IgD-negative memory B cell (primary cell): ENCODE measurements around the gene PDZRN3. TPM values are rescaled to one million over a fixed set of nuclear protein-coding genes. Genes with fewer than 3 reads are reported as not detected.
"Not testable (repeated sequence)": the region's sequence is repeated elsewhere in the genome, so short reads cannot be mapped to it uniquely, and the experiment has no call there.

ENCODE experiments used
- H3K27ac Mint-ChIP-seq, 3 donors: one replicate each; pipeline ENCODE4 v1.8.0; 2020 to 2022; ENCODE audit warnings: mild to moderate bottlenecking in 3 of 3, mixed read lengths in 3 of 3, moderate library complexity in 1 of 3
- H3K27me3 Mint-ChIP-seq: one replicate; pipeline ENCODE4 v1.8.0; 2021; ENCODE audit warnings: mixed read lengths
- H3K36me3 Mint-ChIP-seq: one replicate; pipeline ENCODE4 v1.8.0; 2020; ENCODE audit warnings: mild to moderate bottlenecking, mixed read lengths
- H3K4me1 Mint-ChIP-seq, 3 donors: one replicate each; pipeline ENCODE4 v1.8.0; 2020 to 2022; ENCODE audit warnings: mixed read lengths in 3 of 3, mild to moderate bottlenecking in 1 of 3
- H3K4me3 Mint-ChIP-seq, 4 donors: one replicate each; pipeline ENCODE4 v1.8.0; 2020 to 2022; ENCODE audit warnings: mild to moderate bottlenecking in 4 of 4, mixed read lengths in 4 of 4, moderate library complexity in 3 of 4
- H3K9me3 Mint-ChIP-seq, 3 donors: one replicate each; pipeline ENCODE4 v1.8.0; 2020 to 2021; ENCODE audit warnings: mixed read lengths in 3 of 3, mild to moderate bottlenecking in 1 of 3
- polyA plus RNA-seq: library from polyadenylated mRNA; unstranded; fragments of 300-500 nt; fragmentation: Illumina TruSeq; gene quantifications from one replicate; pipeline ENCODE4 v1.2.3, GENCODE V29; 2021

The PDZRN3 gene
- polyA plus RNA-seq, 1 donor from 2014 or later = not detected

DNA sequence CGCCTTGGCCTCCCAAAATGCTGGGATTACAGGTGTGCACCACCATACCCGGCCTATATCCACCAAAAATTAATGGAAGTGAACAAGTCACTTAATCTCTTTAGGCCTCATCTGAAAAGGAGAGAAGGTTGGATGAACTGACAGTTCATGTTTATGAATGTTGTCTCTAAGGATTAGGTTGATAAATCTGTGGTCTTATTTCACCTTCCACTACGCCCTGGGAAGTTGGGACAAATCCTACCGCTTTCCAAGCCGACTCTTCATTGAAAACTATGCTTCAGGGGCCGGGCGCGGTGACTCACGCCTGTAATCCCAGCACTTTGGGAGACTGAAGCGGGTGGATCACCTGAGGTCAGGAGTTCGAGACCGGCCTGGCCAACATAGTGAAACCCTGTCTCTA, 59.4 kb downstream of the PDZRN3 start:
- not testable (repeated sequence) for H3K36me3 Mint-ChIP-seq, H3K27me3 Mint-ChIP-seq

DNA sequence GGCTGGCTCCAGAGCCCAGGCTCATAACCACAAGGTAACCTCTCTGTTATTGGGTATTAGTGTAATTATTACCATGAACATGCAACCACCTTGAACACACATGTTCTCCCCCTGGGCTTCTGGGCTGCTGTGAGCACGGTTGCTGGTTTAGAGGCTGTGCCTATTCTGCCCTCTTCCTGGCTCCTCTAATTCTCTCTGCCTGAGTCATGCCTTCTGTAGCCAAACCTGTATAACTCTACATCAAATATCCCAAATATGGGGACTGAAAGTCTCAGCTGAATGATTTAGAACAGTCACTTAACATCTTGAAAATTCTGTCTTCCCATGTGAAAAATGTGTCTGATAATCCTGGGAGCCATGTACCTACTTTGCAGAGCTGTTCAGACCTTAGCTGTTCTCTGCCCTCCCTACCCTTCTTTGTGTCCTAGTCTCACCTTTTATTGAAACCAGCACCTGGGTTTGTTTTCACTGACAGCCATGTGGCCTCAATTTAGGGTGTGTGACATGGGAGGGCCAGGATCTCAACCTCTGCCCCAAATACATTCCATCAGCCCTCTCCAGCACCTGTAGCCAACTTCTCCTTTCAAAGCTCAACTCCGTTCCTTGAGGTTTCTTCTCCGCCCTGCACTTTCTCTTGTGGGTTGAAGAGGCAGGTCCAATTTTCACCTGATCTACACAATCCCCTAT, 60.7 kb downstream of the PDZRN3 start:
- peaks cover 2% of the 10 kb centered on the region for H3K27me3 Mint-ChIP-seq
- H3K9me3 Mint-ChIP-seq = peaks cover 0 to 3% (median 0%) of the 10 kb centered on the region in 3 donors
- H3K4me1 Mint-ChIP-seq = no peaks in the 10 kb centered on the region
- H3K27ac Mint-ChIP-seq = no peak overlapping the region
- no peaks in the 10 kb centered on the region for H3K36me3 Mint-ChIP-seq
- no peak overlapping the region for H3K4me3 Mint-ChIP-seq

More for the DNA sequence above, 59.4 kb downstream of the PDZRN3 start:
- not testable (repeated sequence) for H3K27ac Mint-ChIP-seq, H3K4me1 Mint-ChIP-seq, H3K9me3 Mint-ChIP-seq, H3K4me3 Mint-ChIP-seq

DNA sequence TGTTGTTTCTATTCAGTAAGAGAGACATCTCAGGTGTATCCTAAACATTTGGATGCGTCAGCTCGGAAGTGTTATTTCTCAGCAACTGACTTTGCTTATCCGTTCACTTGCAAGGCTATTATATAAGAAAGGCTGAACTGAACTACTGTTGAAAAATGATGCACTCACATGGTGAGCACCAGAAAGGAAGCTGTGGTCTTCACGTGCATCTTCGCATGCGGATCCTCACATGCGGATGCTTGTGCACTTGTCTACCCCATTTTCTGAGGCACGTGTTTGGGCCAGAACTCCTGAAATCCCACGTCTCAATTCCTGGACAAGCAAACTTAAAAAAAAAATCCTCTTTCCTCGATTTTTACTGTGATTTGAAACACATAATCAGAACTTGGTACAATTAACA, 63.2 kb downstream of the PDZRN3 start:
- Mint-ChIP-seq H3K4me1 (no peaks in the 10 kb centered on the region), H3K4me3 (no peak overlapping the region), H3K27ac (no peak overlapping the region), H3K27me3 (peaks cover 2% of the 10 kb centered on the region), H3K9me3 (peaks cover 0 to 3% (median 0%) of the 10 kb centered on the region in 3 donors), H3K36me3 (no peaks in the 10 kb centered on the region)

DNA sequence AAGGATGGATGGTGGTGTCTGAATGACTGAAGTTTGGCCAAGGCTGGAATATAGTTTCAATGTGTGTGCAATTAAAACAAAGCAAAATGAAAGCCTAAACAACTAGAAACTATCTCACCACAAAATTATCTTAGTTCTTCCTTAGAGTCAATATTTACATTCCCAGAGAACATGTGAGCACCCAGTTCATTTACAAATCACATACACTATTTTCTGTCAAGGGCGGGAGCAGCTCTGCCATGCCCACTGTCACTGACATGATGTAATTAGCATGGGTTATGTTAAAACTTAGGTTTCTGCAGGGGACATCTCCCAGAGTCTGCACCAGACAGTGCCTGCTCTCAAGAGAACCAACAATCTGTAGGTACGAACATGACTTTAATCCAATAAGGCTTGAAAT, 65.0 kb downstream of the PDZRN3 start:
- Mint-ChIP-seq H3K4me3 (no peak overlapping the region), H3K9me3 (no peaks in the 10 kb centered on the region), H3K27me3 (peaks cover 3% of the 10 kb centered on the region), H3K36me3 (no peaks in the 10 kb centered on the region), H3K4me1 (no peaks in the 10 kb centered on the region), H3K27ac (no peak overlapping the region)

DNA sequence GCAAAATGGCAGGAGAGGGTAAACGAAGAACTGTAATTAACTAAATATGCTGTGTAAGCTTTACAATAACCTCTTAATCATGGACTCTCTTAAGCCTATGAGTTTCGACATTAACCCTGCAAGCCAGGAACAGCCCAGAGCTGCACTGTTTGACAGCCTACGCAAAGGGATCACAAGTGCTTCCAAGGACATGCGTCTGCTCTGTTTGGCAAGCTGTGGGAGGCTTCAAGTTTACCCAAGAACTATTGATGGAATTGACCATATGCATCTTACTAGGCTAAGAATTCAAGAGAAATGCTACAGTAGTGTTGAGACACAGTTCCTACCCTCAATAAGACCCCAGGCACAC, 66.0 kb downstream of the PDZRN3 start:
- Mint-ChIP-seq H3K36me3 (no peaks in the 10 kb centered on the region), H3K27ac (no peak overlapping the region), H3K27me3 (peaks cover 3% of the 10 kb centered on the region), H3K4me1 (no peaks in the 10 kb centered on the region), H3K9me3 (no peaks in the 10 kb centered on the region), H3K4me3 (no peak overlapping the region)

DNA sequence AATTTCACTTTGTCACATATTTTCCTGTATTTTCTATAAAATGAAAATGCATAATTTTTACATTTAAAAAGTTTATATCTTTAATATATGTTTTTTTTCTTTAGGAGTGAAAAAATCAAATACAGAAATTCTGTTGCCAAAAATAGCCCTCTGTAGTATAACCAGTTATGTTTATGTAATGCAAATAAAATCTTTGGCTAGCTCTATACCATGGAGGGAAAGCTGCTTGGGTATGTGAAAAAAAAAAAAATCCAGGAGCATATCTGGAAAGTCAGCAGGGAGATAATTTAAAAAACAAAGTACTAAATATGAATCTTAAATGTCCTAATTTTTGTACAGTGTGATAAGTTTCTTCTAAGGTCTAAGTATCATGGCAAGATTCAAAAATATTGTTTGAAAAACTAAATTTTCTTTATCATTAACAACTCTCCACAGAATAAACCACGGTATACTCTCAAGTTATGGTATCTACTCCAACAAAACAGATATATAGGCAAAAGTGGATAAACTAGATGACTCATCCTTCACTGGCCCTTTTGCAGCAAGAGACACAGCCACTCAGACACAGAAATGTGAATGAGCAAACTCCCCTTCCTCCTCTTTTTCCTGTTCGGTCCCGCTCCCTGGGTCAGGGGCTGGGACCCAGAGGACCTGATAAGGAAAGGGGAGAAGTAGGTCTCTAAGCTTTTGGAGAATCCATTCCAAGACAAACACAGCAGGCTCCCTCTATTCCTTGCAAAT, 66.6 kb downstream of the PDZRN3 start:
- H3K36me3 Mint-ChIP-seq = no peaks in the 10 kb centered on the region

DNA sequence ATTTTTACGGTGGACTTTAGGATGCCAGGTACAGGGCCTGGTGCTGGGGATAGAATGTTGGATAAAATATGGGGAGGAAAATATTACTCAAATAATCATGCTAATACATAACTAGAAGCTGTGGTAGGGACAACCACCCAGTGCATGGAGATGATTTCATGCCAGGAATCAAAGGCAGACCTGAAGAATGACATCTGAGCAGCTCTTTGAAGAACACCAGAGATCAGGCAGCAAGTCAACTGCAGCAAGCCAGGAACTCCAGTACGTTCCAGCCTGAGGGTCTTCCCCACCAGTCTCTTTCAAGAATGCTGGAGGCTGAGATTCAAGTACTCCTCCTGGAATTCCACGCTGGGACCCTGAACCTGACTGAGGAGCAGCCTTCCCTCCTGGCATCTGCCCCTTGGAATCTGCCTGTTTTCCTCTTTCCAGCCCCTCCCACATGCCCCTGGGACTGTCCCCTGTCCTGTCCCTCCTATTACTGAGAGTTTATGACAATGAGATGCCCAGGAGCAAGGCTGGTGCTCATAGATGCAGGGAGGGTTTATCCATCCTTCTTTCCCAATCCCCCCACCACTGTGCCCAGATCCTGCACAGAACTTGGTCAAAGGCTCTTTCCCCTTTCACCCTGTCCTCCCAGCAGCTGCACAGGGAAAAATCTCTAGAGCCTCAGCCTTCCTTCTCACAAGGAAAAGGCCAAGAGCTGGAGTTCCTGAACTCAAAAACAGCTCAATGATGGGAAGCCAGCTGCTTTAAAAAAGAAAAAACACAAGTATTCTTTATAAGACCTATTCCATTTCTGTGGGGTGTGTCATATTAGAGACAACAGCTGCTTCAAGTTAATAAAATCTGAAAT, 68.0 kb downstream of the PDZRN3 start:
- Mint-ChIP-seq H3K27me3 (peaks cover 3% of the 10 kb centered on the region), H3K36me3 (no peaks in the 10 kb centered on the region), H3K9me3 (peaks cover 0 to 2% (median 0%) of the 10 kb centered on the region in 3 donors), H3K4me1 (no peaks in the 10 kb centered on the region), H3K27ac (no peak overlapping the region), H3K4me3 (no peak overlapping the region)

More for the DNA sequence above, 66.6 kb downstream of the PDZRN3 start:
- H3K4me3 Mint-ChIP-seq = no peak overlapping the region
- H3K4me1 Mint-ChIP-seq = no peaks in the 10 kb centered on the region
- no peaks in the 10 kb centered on the region for H3K9me3 Mint-ChIP-seq
- peaks cover 3% of the 10 kb centered on the region for H3K27me3 Mint-ChIP-seq
- no peak overlapping the region for H3K27ac Mint-ChIP-seq

DNA sequence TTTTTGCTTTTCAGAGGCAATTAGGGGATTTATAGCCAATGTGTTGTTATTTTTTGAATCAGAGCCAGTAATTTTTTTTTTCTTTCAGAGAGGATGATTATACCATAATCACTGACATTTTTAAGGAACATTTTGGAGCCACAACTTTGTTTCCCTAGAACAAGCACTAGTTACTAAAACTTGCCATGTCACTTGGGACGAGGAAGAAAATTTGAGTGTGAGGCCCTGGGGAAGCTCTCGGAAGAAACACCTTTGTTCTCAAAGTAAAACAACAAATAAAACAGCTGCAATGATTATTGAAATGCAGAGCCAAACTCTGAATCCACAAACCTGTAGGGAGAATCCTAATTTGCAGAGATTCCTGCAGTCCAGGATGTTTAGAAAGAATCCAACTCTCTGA, 69.7 kb downstream of the PDZRN3 start:
- H3K27me3 Mint-ChIP-seq = peaks cover 3% of the 10 kb centered on the region
- no peaks in the 10 kb centered on the region for H3K36me3 Mint-ChIP-seq
- no peak overlapping the region for H3K27ac Mint-ChIP-seq
- H3K4me3 Mint-ChIP-seq = no peak overlapping the region
- H3K4me1 Mint-ChIP-seq = no peaks in the 10 kb centered on the region
- H3K9me3 Mint-ChIP-seq = peaks cover 0 to 2% (median 0%) of the 10 kb centered on the region in 3 donors

DNA sequence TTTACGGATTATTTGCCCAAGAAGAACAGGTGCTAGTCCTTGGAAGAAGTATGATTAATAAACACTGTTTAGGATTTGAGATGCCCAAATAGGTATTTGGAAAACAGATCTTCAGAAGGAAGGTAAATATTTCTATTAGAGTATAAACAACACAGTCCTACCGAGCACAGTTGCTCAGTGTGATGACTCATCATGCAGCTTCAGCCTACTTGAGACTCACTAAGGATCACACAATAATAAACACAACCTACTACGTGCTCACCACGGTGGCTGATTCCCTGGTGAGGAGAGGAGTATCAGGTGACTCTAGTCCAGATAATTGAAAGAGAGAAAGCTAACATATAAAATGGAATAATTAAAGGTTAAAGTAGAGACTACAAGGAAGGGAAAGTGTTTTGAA, 72.0 kb downstream of the PDZRN3 start:
- H3K9me3 Mint-ChIP-seq = peaks cover 0 to 2% (median 0%) of the 10 kb centered on the region in 3 donors
- no peak overlapping the region for H3K27ac Mint-ChIP-seq
- H3K27me3 Mint-ChIP-seq = peaks cover 3% of the 10 kb centered on the region
- no peaks in the 10 kb centered on the region for H3K4me1 Mint-ChIP-seq
- no peaks in the 10 kb centered on the region for H3K36me3 Mint-ChIP-seq
- H3K4me3 Mint-ChIP-seq = no peak overlapping the region

DNA sequence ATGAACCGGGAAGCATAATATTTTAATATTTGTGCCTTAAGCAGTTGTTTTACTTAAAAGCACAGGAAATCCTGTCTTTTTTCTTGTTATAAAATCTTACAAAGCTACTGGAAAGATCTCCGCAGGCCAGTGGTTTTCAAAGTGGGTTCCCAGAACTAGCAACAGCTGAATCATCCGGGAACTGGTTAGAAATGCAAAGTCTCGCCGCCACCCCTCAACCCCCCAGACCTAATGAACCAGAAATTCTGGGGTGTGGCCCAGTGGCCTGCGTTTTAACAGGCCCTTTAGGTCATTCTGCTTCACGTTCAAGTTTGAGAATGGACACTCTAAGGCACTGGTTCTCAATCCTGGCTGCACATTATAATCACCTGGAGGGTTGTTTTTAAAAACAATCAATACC, 74.7 kb downstream of the PDZRN3 start:
- Mint-ChIP-seq H3K4me3 (no peak overlapping the region), H3K27ac (no peak overlapping the region), H3K4me1 (no peaks in the 10 kb centered on the region), H3K36me3 (no peaks in the 10 kb centered on the region), H3K27me3 (peaks cover 2% of the 10 kb centered on the region), H3K9me3 (peaks cover 0 to 2% (median 0%) of the 10 kb centered on the region in 3 donors)

DNA sequence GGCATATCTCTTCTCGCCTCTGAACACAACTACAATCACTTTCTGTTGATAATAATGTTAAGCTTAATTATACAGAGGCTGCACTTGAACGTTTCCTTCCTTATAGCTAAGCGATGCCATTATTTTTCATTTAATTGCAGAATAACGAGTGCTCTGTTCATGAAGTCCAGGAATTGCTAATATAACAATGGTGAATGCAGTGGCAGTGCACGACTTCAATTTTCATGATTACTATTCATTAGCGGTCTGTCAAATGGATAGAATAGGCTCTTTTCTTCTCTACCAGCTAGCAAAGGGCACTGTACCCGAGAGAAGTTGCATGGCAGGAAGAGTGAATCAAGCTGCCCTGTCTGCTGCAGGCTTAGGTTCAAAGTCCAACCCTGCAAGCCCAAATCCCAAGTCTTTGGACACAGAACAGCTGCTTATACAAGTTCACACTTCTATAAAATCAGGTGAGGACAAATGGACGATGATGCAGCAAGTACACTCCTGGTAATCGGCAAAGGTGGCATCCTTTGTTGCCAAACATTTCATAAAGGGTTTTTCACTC, 75.6 kb downstream of the PDZRN3 start:
- Mint-ChIP-seq H3K27me3 (peaks cover 2% of the 10 kb centered on the region), H3K27ac (no peak overlapping the region), H3K36me3 (no peaks in the 10 kb centered on the region), H3K9me3 (peaks cover 0 to 2% (median 0%) of the 10 kb centered on the region in 3 donors), H3K4me3 (no peak overlapping the region), H3K4me1 (no peaks in the 10 kb centered on the region)

DNA sequence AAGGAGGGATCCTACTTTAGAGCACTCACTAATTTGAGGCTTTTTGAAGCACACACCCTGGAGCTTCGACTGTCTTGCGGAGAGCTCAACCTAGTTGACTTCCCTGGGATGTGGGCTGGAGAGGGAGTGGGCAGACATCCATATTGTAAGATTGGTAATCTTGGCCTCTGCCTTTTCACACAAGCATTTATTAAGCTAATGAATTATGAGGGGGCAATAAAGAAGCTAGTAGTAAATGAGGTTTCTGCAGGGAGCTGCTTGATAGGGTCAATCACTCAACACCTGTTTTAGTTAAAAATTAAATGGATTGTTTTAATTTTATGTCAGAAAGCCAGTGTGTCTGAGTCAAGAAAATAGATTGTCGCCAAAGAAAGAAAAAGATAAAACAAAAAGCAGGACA, 76.3 kb downstream of the PDZRN3 start:
- H3K9me3 Mint-ChIP-seq = peaks cover 0 to 2% (median 0%) of the 10 kb centered on the region in 3 donors
- H3K27ac Mint-ChIP-seq = no peak overlapping the region
- H3K4me3 Mint-ChIP-seq = no peak overlapping the region
- H3K27me3 Mint-ChIP-seq = peaks cover 2% of the 10 kb centered on the region
- H3K36me3 Mint-ChIP-seq = no peaks in the 10 kb centered on the region
- no peaks in the 10 kb centered on the region for H3K4me1 Mint-ChIP-seq

DNA sequence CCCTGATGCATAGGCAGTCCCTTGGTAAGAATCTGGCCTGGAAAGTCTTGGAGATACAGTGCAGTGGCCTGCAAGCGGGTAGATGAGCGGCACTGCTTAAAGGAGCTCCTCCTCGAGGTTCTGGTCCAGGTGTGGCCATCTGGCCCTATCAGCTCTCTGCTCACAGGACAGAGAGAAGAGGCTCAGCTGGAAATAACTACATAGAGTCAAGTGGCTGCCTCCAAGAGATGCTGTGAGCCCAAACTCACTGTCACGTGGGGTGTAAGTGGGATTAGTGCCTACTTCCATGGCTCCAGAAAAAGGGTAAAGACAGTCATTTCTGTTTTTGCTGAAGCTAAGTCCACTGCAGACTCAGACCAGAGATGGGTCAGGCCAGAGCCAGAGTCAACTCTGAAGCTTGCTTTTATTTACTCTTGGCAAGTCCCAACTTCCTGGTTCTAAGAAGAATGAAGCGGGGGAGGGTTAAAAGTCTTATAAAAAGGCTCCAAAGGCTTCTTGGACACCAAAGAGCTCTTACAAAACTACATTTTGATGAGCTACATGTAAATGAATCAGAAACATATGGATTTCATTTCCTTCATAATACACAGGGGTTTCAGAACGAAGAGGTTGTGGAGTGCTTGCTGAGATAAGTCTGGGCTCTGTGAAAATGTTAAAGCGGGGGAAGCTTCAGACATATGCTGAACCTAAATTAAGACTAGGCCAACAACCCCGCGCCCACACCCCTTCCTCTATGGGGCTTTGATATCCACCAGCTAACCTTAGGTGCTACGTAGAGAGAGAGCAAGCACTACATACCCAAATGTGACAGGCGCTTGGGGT, 77.1 kb downstream of the PDZRN3 start:
- no peaks in the 10 kb centered on the region for H3K4me1 Mint-ChIP-seq
- no peaks in the 10 kb centered on the region for H3K9me3 Mint-ChIP-seq
- H3K27me3 Mint-ChIP-seq = peaks cover 2% of the 10 kb centered on the region
- no peak overlapping the region for H3K4me3 Mint-ChIP-seq
- no peaks in the 10 kb centered on the region for H3K36me3 Mint-ChIP-seq
- H3K27ac Mint-ChIP-seq = no peak overlapping the region

DNA sequence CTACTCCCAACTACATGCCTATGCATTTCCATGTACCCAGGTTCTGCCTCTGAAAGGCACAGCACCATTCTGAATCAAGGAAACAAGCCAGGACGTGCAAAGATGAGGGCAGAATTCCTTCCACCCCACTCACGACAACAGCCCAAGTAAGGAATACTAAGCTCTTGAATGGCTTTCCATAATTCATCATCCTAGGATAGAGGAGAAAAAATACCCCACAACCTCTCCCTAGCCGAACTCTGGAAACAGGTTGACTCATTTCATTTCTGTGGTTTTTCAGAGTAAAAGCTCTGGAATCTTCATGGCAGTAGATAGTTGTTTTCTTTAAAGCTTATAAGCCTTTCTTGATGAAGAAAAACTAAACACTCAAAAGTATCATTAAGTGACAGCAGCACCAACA, 77.8 kb downstream of the PDZRN3 start:
- Mint-ChIP-seq H3K4me1 (no peaks in the 10 kb centered on the region), H3K27ac (no peak overlapping the region), H3K36me3 (no peaks in the 10 kb centered on the region), H3K27me3 (peaks cover 2% of the 10 kb centered on the region), H3K9me3 (no peaks in the 10 kb centered on the region), H3K4me3 (no peak overlapping the region)
